Activated CD4-positive, CD25-positive, alpha-beta regulatory T cell treated with anti-CD3 and anti-CD28 coated beads, Interleukin-2, amount 50 U/mL, for 72 hours (primary cell): Measurements from ENCODE around the gene SERPINE1.
"Not testable (repeated sequence)": the region's sequence is repeated elsewhere in the genome, so short reads cannot be mapped to it uniquely, and the experiment has no call there.

Experiments used
- DNase-seq: peaks from one replicate; pipeline ENCODE4 v3.0.0; 2021

SERPINE1 gene

DNA sequence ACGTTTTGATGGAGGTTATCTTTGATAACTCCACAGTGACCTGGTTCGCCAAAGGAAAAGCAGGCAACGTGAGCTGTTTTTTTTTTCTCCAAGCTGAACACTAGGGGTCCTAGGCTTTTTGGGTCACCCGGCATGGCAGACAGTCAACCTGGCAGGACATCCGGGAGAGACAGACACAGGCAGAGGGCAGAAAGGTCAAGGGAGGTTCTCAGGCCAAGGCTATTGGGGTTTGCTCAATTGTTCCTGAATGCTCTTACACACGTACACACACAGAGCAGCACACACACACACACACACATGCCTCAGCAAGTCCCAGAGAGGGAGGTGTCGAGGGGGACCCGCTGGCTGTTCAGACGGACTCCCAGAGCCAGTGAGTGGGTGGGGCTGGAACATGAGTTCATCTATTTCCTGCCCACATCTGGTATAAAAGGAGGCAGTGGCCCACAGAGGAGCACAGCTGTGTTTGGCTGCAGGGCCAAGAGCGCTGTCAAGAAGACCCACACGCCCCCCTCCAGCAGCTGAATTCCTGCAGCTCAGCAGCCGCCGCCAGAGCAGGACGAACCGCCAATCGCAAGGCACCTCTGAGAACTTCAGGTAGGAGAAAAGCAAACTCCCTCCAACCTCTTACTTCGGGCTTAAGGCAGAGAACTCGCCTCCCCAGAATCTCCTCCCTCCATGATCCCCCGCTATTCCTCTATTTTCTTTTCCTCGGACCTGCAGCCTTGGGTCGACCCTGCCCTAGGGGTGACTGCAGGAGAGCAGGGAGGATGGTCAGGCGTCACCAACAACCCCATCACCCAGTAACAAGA lies at the start of gene SERPINE1:
SERPINE1 (plus strand) TSS at position 454 of the 809 bp plus-strand sequence. CDS start 1,290 bp downstream, outside the sequence.
- DNase-seq: peak; percentile 35

DNA sequence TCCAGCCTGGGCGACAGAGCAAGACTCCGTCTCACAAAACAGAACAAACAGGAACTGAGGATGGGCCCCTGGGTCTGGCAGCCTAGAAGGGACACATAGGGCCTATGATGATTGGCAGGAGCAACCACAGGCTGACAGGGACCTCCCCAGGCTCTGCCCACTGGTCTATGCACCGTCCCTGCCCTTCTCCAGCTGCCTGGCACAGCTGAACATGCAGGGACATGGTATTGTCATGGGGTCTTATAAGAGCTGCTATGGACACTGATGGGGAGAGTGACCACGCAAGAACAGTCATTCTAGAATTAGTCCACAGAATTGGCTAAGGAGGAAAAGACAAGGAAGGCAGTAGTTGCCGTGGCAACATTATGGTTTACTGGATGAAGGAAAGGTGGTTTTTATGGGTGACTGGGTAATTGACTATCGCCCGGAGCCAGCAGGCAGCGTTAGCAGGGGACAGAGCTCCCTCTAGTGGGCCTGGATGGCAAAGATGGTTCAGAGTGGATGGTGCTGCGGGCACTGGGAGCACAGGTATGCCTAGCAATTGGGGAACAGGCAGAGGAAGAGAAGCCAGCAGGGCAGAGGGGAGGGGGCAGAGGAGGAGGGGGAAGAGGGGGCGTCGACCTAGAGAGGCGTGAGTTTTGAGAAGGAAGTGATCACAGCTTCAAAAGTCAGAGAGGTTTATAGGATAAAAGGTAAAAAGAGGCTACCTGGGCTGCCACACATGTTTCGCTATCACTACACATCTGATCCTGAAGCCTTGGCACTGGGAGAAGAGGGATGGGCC lies 49.4 kb upstream of the SERPINE1 start:
- DNase-seq: peak; percentile 81

DNA sequence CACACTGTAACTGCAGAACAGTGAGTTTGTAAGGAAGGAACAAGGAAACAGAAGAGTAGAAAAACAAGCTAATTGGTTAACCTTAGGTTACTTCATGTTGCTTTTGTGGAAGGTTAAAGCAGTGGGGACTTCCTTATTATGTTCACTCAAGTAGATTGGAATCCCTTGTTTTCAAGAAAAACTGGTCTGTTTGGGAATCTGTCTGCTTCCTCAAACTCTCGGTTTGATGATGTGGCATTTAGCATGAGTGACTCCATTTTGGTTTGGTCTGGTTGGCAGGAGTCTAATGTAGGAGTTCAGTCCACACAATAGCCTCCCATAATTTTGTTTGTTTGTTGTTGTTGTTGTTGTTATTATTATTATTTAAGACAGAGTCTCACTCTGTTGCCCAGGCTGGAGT lies 45.5 kb upstream of the SERPINE1 start:
- no peak for DNase-seq

GRCh38 chr7:101084865-101085161 lies 42.1 kb upstream of the SERPINE1 start:
- DNase-seq: no peak

GRCh38 chr7:101085162-101085964 lies 41.5 kb upstream of the SERPINE1 start, which contains the start of gene TRIM56:
Gene TRIM56 (plus strand): TSS chr7:101085481. CDS start chr7:101087313, 1,832 bp downstream.
- peak; percentile 80 for DNase-seq

DNA sequence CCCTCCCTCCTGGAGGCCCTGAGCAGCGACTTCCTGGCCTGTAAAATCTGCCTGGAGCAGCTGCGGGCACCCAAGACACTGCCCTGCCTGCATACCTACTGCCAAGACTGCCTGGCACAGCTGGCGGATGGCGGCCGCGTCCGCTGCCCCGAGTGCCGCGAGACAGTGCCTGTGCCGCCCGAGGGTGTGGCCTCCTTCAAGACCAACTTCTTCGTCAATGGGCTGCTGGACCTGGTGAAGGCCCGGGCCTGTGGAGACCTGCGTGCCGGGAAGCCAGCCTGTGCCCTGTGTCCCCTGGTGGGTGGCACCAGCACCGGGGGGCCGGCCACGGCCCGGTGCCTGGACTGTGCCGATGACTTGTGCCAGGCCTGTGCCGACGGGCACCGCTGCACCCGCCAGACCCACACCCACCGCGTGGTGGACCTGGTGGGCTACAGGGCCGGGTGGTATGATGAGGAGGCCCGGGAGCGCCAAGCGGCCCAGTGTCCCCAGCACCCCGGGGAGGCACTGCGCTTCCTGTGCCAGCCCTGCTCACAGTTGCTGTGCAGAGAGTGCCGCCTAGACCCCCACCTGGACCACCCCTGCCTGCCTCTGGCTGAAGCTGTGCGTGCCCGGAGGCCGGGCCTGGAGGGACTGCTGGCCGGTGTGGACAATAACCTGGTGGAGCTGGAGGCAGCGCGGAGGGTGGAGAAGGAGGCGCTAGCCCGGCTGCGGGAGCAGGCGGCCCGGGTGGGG lies 39.4 kb upstream of the SERPINE1 start:
- no peak for DNase-seq

- DNase-seq: no peak
Measured at GRCh38 chr7:101088069-101088425, 38.9 kb upstream of the SERPINE1 start.

DNA sequence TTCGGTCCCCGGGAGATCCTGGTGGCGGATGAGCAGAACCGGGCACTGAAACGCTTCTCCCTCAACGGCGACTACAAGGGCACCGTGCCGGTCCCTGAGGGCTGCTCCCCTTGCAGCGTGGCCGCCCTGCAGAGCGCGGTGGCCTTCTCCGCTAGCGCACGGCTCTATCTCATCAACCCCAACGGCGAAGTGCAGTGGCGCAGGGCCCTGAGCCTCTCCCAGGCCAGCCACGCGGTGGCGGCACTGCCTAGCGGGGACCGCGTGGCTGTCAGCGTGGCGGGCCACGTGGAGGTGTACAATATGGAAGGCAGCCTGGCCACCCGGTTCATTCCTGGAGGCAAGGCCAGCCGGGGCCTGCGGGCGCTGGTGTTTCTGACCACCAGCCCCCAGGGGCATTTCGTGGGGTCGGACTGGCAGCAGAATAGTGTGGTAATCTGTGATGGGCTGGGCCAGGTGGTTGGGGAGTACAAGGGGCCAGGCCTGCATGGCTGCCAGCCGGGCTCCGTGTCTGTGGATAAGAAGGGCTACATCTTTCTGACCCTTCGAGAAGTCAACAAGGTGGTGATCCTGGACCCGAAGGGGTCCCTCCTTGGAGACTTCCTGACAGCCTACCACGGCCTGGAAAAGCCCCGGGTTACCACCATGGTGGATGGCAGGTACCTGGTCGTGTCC lies 37.9 kb upstream of the SERPINE1 start:
- DNase-seq: no peak

DNA sequence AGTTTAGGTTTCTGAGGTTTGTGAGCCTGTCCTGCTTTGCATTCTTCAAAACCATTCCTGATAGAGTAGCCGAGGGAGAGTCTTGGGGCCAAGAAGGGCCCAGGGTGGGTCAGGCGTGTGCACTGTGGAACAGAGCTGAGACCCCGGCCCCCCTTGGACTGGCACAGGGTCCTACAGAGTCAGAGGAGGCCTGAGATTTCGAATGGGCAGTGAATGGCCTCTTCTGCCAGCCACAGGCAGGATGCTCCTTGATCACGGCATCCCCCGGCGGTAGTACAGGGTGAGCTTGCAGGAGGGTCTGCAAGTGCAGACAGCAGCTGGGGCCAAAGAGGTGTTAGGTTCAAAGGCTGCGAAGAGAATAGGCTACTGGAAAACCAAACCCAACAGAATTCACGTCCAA lies 37.0 kb upstream of the SERPINE1 start:
- DNase-seq: no peak

- DNase-seq: not testable (repeated sequence)
Measured at GRCh38 chr7:101092266-101092905, 34.5 kb upstream of the SERPINE1 start.

GRCh38 chr7:101093906-101094305 lies 33.0 kb upstream of the SERPINE1 start:
- DNase-seq: no peak

- no peak for DNase-seq
Measured at GRCh38 chr7:101094376-101094775, 32.5 kb upstream of the SERPINE1 start.

DNA sequence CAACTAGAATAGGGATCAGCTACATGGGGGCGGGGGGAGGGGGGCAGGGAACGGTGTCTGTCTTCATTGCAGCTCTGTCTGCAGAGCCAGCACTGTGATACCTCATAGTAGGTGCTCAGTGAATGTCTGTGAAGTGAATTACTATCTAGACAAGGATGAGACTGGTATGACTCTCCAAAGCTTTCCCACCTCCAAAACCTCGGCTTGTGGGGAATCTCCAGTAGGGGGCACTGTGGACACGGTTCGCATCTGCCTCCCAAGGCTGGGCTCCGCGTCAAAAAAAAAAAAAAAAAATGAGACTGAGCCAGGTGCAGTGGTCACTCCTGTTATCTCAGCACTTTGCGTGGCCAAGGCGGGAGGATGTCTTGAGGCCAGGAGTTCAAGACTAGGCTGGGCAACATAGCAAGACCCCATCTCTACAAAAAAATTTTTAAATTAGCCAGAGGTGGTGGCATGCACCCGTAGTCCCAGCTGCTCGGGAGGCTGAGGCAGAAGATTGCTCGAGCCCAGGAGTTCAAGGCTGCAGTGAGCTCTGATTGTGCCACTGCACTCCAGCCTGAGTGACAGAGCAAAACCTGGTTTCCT lies 32.0 kb upstream of the SERPINE1 start:
- DNase-seq: no peak

- DNase-seq: no peak
Measured at GRCh38 chr7:101096331-101096956, 30.5 kb upstream of the SERPINE1 start.

GRCh38 chr7:101096957-101097347 lies 30.0 kb upstream of the SERPINE1 start:
- no peak for DNase-seq

- no peak for DNase-seq
Measured at GRCh38 chr7:101097561-101097960, 29.3 kb upstream of the SERPINE1 start.

GRCh38 chr7:101099969-101100781 lies 26.7 kb upstream of the SERPINE1 start:
- DNase-seq: peak; percentile 53

DNA sequence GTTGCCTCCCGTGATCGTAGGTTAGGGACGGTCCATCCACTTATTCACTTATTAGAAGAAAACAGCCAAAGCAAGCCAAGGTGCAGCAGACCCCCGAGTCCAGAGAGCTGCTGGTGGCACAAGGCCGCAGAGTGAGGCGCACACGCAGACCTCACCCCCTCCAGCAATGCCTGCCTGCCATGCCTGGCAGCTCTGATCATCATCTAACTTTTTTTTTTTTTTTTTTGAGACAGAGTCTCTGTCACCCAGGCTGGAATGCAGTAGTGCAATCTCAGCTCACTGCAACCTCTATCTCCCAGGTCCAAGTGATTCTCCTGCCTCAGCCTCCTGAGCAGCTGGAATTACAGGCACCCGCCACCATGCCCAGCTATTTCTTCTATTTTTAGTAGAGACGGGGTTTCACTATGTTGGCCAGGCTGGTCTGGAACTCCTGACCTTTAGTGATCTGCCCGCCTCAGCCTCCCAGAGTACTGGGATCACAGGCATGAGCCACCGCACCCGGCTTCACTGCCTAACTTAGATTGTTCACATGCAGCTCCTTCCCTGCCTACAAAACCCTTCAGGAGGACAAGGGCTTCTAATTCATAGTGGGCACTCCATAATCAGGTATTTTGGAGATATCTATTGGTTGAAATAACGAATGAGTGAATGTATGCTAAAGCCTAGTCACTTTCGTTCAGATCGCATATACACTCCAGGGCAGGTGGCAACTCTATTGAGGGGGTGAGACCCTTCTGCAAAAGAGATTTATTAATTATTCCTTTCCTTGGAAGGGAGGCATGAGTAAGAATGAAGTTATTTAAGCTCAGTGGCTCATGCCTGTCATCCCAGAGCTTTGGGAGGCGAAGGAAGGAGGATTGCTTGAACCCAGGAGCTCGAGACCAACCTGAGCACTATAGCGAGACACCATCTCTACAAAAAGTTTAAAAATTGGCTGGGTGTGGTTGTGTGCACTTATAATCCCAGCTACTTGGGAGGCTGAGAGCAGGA lies 25.8 kb upstream of the SERPINE1 start:
- no peak for DNase-seq
